CD4-positive, alpha-beta T cell treated with Interleukin-1 beta for 1 hour (primary cell): ENCODE data around the gene CDKN2AIPNL.

ENCODE experiments used
- DNase-seq, 2 donors: peaks; one replicate each; pipeline ENCODE4 v3.0.0-alpha.2; 2020 to 2022

Gene CDKN2AIPNL

GRCh38 chr5:134411546-134412266 is at the start of gene CDKN2AIPNL:
CDKN2AIPNL (minus strand) TSS chr5:134411881; CDS start chr5:134411854, 27 bp downstream.
- DNase-seq, result peak; percentile 90 to 91

GRCh38 chr5:134460551-134460950 is 48.9 kb upstream of the CDKN2AIPNL start:
- no peak for DNase-seq

GRCh38 chr5:134459491-134459890 is 47.8 kb upstream of the CDKN2AIPNL start:
- no peak for DNase-seq

GRCh38 chr5:134459010-134459403 is 47.3 kb upstream of the CDKN2AIPNL start:
- no peak for DNase-seq

GRCh38 chr5:134458234-134459009 is 46.7 kb upstream of the CDKN2AIPNL start:
- no peak for DNase-seq

GRCh38 chr5:134457801-134458200 is 46.1 kb upstream of the CDKN2AIPNL start:
- DNase-seq, result no peak

GRCh38 chr5:134456825-134457224 is 45.1 kb upstream of the CDKN2AIPNL start:
- no peak for DNase-seq

- DNase-seq, result no peak
Measured at GRCh38 chr5:134455466-134455865, 43.8 kb upstream of the CDKN2AIPNL start.

GRCh38 chr5:134453016-134453415 is 41.3 kb upstream of the CDKN2AIPNL start:
- DNase-seq, result no peak

GRCh38 chr5:134451936-134452505 is 40.3 kb upstream of the CDKN2AIPNL start:
- no peak for DNase-seq

GRCh38 chr5:134451225-134451935 is 39.7 kb upstream of the CDKN2AIPNL start:
- DNase-seq, result no peak

- DNase-seq, result no peak
Measured at GRCh38 chr5:134450374-134450773, 38.7 kb upstream of the CDKN2AIPNL start.

- no peak for DNase-seq
Measured at GRCh38 chr5:134449167-134449566, 37.5 kb upstream of the CDKN2AIPNL start.

- peak in 1 of 2 donors; percentile 20 for DNase-seq
Measured at GRCh38 chr5:134447815-134448520, 36.3 kb upstream of the CDKN2AIPNL start.

GRCh38 chr5:134446938-134447337 is 35.3 kb upstream of the CDKN2AIPNL start:
- peak in 1 of 2 donors; percentile 49 for DNase-seq

GRCh38 chr5:134445856-134446818 is 34.5 kb upstream of the CDKN2AIPNL start:
- peak in 1 of 2 donors; percentile 25 for DNase-seq

- DNase-seq, result no peak
Measured at GRCh38 chr5:134444941-134445471, 33.3 kb upstream of the CDKN2AIPNL start.

- no peak for DNase-seq
Measured at GRCh38 chr5:134440201-134440755, 28.6 kb upstream of the CDKN2AIPNL start.

GRCh38 chr5:134439210-134439654 is 27.6 kb upstream of the CDKN2AIPNL start:
- DNase-seq, result no peak

GRCh38 chr5:134438721-134439123 is 27.0 kb upstream of the CDKN2AIPNL start:
- no peak for DNase-seq
